Peyer's patch (tissue), 4 donors: Measurements from ENCODE around the gene AKT3. TPM values are rescaled to one million over a fixed set of nuclear protein-coding genes. Genes with fewer than 3 reads are reported as not detected.

Source experiments
- DNase-seq, 3 donors: peaks; one replicate each; pipeline ENCODE4 v3.0.0-alpha.2; 2017 to 2019
- H3K27ac ChIP-seq, 4 donors: fragments of 200-600 bp; sonication (generic); one replicate each; pipeline ENCODE4 v1.5.1; 2016 to 2019
- H3K27me3 ChIP-seq, 2 donors: fragments of 200-600 bp; sonication (generic); one replicate each; pipeline ENCODE4 v1.5.1; 2019
- H3K36me3 ChIP-seq, 3 donors: fragments of 200-600 bp; sonication (generic); one replicate each; pipeline ENCODE4 v1.5.1; 2016 to 2019
- H3K4me1 ChIP-seq, 4 donors: fragments of 200-600 bp; sonication (generic); one replicate each; pipeline ENCODE4 v1.5.1; 2016 to 2019
- H3K4me3 ChIP-seq, 4 donors: fragments of 200-600 bp; sonication (generic); 1 replicate in 3 of 4; 2 replicates in 1 of 4; pipeline ENCODE4 v1.5.1; 2016 to 2019; ENCODE audit warnings: mild to moderate bottlenecking in 1 of 4
- H3K9me3 ChIP-seq, 4 donors: fragments of 200-600 bp; sonication (generic); one replicate each; pipeline ENCODE4 v1.5.1; 2016 to 2019; ENCODE audit warnings: mild to moderate bottlenecking in 1 of 4
- POLR2A ChIP-seq, 2 donors: fragments of 450-650 bp; IDR thresholded peaks; one replicate each; pipeline ENCODE4 v1.5.1; 2017; ENCODE audit warnings: antibody characterized with exemption in 2 of 2, mild to moderate bottlenecking in 2 of 2, moderate library complexity in 2 of 2
- total RNA-seq, 4 donors: library from RNA; depleted of rRNA; stranded (reverse); fragments of >200 nt; gene quantifications; one replicate each; pipeline ENCODE4 v1.1.0, GENCODE V29; 2016
- TF ChIP-seq, protein P1 (sequence below), 6 experiments: fragments of 450-650 bp in 4 of 6; fragments of 200-600 bp in 2 of 6; sonication (generic) in 1 of 6; IDR thresholded peaks; one replicate each; pipeline ENCODE4 v1.5.1; 2017 to 2019; ENCODE audit warnings: antibody characterized with exemption in 6 of 6, mild to moderate bottlenecking in 3 of 6, moderate library complexity in 1 of 6

AKT3 gene
- total RNA-seq, 4 donors from 2014 or later, result 4.4 to 71.8 (median 15.2) TPM

GRCh38 chr1:243495442-243496186, 354.4 kb downstream of the AKT3 start:
- Histone ChIP-seq H3K4me1 (peaks cover 0 to 8% (median 0%) of the 10 kb centered on the region in 4 donors), H3K27me3 (no peaks in the 10 kb centered on the region), H3K36me3 (no peaks in the 10 kb centered on the region), H3K27ac (peak overlapping the region in 3 of 4 donors; percentile 48 to 66 (median 49)), H3K9me3 (no peaks in the 10 kb centered on the region), H3K4me3 (no peak overlapping the region)
- no peak for TF ChIP-seq POLR2A (IDR thresholded peaks at IDR 0.05)
- TF ChIP-seq, protein P1, sequence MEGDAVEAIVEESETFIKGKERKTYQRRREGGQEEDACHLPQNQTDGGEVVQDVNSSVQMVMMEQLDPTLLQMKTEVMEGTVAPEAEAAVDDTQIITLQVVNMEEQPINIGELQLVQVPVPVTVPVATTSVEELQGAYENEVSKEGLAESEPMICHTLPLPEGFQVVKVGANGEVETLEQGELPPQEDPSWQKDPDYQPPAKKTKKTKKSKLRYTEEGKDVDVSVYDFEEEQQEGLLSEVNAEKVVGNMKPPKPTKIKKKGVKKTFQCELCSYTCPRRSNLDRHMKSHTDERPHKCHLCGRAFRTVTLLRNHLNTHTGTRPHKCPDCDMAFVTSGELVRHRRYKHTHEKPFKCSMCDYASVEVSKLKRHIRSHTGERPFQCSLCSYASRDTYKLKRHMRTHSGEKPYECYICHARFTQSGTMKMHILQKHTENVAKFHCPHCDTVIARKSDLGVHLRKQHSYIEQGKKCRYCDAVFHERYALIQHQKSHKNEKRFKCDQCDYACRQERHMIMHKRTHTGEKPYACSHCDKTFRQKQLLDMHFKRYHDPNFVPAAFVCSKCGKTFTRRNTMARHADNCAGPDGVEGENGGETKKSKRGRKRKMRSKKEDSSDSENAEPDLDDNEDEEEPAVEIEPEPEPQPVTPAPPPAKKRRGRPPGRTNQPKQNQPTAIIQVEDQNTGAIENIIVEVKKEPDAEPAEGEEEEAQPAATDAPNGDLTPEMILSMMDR (IDR thresholded peaks at IDR 0.05), result no peak
- no peak for DNase-seq

DNA sequence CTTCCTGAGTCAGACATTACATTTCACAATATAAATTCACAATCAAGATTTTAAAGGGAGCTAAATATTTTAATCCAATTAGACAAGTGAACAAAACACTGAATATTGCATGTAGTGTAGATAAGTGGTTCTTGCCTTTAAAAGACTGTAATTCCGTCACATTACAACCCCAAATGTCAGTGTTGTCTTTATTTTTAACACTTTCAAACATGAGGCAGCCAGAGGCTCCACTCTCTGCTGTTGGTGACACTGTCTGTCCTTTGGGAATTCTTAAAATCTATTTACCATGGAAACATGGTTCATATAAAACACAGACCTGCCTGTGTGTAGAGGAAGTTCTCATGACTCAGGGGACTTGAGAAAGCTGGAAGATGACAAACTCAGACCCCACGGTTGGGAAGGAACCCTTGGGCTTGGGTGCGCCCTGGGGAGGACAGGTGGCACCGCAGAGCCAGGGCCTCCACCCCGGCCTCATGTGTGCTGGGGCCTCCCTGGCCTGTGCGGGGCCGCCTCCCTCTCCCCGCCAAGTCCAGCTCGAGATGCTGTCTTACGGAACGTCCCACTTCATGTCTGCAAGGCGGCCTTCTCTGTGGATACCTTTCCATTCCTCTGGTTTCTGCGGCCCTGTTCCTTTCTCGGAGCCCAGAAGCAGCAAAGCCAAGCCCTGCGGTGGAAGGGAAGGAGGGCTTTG, 355.2 kb downstream of the AKT3 start:
- Histone ChIP-seq H3K4me1 (peaks cover 0 to 8% (median 0%) of the 10 kb centered on the region in 4 donors), H3K27me3 (no peaks in the 10 kb centered on the region), H3K36me3 (no peaks in the 10 kb centered on the region), H3K9me3 (no peaks in the 10 kb centered on the region), H3K27ac (peak overlapping the region in 1 of 4 donors; percentile 66), H3K4me3 (no peak overlapping the region)
- DNase-seq, result no peak
- TF ChIP-seq POLR2A (IDR thresholded peaks at IDR 0.05), result no peak
- TF ChIP-seq, protein P1 (IDR thresholded peaks at IDR 0.05), result no peak

- no peak for DNase-seq
- Histone ChIP-seq H3K9me3 (no peaks in the 10 kb centered on the region), H3K4me1 (peaks cover 0 to 8% (median 0%) of the 10 kb centered on the region in 4 donors), H3K4me3 (no peak overlapping the region), H3K36me3 (no peaks in the 10 kb centered on the region), H3K27ac (no peak overlapping the region), H3K27me3 (no peaks in the 10 kb centered on the region)
- TF ChIP-seq, protein P1 (IDR thresholded peaks at IDR 0.05), result no peak
- no peak for TF ChIP-seq POLR2A (IDR thresholded peaks at IDR 0.05)
Observed at GRCh38 chr1:243493156-243494129, 356.6 kb downstream of the AKT3 start.

GRCh38 chr1:243490748-243491686, 359.0 kb downstream of the AKT3 start:
- no peak for DNase-seq
- Histone ChIP-seq H3K4me3 (no peak overlapping the region), H3K27ac (no peak overlapping the region), H3K36me3 (no peaks in the 10 kb centered on the region), H3K4me1 (peaks cover 0 to 7% (median 0%) of the 10 kb centered on the region in 4 donors), H3K9me3 (no peaks in the 10 kb centered on the region), H3K27me3 (no peaks in the 10 kb centered on the region)
- TF ChIP-seq POLR2A (IDR thresholded peaks at IDR 0.05), result no peak
- TF ChIP-seq, protein P1 (IDR thresholded peaks at IDR 0.05), result no peak
